Stimulated activated CD8-positive, alpha-beta memory T cell treated with anti-CD3 and anti-CD28 coated beads, Interleukin-12 subunit alpha, Interleukin-12 subunit beta, amount 100 ng/mL, for 1 hour (primary cell): ENCODE results near the gene ACOXL.
A peak's percentile ranks its signal among the peaks of the same experiment; 100 is the strongest.

Experiments used
- DNase-seq: peaks from one replicate; pipeline ENCODE4 v3.0.0-alpha.2; 2020; ENCODE audit warnings: low read depth

The ACOXL gene

DNA sequence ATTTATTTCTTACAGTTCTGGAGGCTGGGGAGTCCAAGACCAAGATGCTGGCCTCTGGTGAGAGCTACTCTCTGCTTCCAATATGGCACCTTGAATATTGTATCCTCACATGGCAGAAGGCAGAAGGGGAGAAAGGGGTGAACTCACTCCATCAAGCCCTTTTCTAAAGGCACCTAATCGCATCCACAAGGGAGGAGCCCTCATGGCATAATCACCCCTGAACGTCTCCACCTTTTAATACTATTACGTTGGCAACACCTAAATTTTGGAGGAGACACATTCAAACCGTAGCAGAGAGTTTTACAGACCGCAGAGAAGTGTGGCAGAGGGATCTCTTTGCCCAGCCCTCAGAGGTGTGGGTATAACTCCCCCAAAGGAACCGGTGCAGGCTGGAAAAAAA, 245.8 kb downstream of the ACOXL start:
- DNase-seq: no peak

DNA sequence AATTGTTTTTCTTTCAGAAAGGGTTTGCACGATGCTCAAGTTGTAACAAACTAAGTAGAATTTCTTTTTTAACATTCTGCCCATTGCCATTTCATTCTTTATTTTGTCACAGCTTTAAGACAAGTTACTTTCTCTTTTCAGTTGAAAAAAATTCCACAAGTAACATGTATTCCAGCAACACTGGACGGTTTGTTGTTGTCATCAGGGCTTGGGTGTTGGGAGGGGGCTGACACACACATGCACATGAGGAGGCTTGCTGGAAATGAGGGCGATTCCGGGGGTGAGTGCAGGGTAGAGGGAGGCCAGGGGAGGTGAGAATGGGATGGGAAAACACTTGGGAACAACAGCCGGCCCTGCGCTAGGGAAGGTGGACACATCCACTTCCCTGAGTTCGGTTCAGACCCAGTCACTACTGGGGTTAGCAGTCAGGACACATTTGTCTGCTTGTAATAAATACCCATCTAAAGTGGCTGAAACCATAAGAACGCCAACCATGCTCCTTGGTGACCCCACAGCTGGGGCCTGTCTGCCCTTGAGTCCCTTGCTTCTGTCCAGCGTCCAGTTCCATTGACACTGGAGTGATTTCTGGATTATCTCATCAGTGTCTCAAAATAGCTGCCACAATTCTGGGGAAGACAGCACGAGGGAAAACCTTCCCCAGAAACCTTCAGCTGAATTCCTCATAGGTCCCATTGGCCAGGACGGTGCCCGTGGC, 246.5 kb downstream of the ACOXL start:
- no peak for DNase-seq

DNA sequence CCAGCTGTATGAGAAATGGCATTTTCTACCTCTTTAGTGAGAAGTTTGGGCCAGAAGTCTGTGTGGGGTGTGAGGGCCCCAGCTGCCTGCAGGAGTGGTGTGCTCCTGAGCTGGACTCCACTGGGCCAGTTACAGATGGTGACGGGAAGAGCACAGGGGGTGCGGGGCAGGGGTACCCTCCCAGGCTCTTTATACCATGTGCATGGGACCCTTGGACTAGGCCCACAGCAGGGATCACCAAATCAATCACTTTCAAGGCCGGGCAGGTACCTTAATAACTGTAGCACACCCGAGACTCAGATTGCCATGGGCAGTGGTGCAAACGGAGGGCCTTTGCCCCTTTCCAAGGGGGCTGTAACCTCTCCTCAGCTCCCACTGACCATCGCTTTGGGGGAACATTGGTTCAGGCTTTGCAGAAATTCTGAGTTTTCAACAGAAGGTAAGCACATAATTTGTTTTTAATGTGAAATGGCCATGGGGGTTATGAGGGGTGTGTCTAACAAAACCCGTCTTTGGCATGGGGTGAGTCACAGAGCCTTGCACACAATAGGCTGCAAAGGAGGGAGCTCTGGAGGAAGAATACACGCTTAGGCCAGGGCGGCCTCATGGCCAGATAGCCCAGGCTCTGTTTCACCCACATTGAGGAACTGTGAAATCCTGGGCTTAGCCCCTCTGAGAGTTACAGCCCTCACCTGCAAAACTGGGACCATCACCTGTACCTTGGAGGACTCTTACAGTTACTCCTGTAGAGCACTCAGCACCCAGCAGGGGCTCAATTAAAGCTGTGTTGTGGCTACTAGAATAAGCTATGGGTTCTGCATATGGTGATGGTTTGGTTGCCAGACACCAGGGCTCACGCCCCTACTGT, 247.3 kb downstream of the ACOXL start:
- DNase-seq: no peak

DNA sequence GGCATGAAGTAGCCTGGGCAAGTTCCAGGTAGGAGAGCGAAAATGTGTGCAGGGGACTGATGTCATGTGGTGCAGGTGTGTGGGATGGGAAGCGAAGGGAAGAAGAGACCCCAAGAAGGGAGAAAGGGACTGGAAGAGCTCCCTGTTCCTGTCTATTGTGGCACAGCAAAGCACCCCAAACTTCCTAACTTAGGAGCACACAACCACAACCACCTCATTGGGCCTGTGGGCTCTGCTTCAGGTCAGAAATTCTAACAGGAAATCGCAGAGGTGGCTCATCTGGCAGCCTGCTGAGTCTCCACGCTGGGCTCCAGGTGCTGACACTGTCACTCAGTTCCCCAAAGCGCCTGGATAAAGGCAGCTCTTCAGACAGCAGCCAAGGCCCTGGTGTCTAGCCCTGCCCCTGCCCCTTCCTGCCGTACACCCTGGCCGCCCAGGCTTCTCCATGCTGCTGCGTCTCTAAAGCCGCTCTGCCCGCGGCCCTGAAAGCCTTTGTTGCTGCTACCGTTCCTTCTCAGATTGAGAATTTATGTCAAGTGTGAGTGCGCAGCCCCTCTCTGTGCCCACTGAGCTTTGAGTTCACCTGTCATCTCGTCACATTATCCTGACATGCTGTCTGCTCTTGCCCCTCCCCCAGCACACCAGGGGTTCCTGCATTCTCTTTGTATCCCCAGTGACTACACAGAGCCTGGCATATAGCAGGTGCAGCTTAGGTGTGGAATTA, 248.1 kb downstream of the ACOXL start:
- no peak for DNase-seq

DNA sequence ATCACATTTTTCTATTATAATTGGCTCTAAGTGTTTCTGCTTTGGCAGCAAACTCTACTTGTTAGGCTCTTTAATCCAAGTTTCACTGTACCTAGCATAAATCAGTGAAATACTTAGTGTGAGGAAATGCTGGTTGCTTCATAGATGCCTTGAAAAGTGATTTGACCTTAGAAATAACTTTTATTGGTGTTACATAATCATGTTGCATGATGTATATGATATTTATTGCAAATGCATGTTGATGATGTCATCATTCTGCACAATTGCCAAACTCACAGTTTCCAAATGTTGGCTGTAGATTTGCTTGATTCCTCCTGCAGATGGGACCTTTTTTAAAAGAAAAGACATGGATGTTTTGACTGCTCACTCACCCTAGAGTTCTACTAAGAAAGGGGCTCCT, 250.8 kb downstream of the ACOXL start:
- DNase-seq: no peak

DNA sequence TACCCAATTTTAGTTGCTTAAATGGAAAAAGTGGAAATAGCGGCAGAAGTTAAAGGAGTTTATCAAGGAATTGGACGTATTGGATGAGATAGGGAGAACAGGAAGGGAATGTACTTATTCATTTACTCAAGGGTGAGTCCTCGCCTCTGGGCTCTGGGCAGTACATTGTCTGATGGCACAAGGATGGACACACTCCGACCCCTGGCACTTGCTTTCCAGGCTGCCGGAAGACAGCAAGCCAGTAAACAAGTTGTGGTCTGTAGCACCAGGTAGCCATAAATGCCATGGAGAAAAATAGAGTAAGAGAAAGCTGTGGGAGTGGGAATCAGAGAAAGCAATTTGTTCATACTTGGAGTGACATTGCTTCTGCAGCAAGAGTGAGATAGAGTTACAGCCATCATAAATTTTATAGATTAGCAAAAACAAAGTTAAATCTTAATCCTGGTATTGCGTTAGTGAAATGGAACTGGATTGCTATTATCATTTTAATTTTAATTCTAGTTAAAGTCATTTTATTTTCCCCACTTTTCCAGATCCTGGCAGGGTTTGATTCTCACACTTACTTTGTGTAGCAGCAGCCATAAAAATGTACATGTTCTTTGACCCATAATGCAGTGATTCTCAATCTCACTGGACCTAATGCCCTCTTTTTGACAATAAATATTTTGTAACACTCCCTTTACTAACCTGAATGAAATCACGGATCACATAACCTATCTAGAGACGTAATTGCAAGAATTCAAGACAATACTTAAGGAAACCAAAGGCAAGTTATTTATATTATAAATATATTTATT, 252.5 kb downstream of the ACOXL start:
- DNase-seq: no peak

DNA sequence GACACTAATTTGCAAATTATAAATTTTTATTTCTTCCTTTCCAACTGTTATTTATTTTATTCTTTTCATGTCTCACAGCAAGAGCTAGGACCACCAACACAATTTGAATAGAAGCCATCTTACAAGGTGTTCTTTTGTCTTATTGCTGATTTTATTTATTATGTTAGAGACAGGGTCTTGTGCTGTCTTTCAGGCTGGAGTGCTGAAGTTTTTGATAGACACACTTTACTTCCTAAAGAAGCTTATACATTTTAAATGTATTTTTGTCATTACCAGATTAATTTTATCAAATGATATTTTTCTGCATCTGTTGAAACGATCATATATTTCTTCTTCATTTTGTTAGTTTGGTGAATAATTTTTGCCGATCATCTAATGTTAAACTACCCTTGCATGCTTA, 258.1 kb downstream of the ACOXL start:
- DNase-seq: no peak

DNA sequence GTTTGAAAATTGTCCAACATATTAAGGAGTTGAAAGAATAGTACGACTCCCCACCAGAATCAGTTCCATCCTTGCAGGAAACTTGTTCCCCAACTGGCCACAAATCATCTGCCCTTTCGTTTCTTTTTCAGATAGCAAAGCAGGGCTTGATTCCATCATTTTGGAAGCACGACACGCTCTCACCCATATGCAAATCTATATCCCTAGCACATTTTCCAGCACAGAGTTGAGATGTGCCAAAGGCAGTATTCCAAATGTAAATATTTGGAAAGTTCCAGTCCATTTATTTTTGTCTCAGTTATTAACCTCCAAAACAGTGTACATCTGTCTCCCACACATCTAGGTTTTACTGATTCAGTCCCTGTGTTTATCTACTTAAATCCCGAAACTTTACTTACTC, 259.5 kb downstream of the ACOXL start:
- no peak for DNase-seq

DNA sequence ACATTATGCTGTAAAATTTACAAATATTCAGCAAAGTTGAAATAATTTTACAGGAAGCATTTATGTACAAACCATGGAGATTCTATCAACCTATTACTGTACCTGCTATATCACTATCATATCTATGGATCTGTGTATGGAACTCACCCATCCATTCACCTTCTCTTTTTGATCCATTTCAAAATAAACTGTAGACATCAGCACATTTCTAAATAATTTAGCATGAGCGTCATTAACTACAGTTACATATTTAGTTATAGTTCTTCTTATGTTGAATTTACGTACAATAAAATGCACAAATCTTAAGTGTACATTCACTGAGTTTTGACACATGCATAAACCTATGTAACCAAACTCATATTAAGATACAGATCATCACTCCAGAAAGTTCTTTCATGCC, 260.5 kb downstream of the ACOXL start:
- DNase-seq: no peak

DNA sequence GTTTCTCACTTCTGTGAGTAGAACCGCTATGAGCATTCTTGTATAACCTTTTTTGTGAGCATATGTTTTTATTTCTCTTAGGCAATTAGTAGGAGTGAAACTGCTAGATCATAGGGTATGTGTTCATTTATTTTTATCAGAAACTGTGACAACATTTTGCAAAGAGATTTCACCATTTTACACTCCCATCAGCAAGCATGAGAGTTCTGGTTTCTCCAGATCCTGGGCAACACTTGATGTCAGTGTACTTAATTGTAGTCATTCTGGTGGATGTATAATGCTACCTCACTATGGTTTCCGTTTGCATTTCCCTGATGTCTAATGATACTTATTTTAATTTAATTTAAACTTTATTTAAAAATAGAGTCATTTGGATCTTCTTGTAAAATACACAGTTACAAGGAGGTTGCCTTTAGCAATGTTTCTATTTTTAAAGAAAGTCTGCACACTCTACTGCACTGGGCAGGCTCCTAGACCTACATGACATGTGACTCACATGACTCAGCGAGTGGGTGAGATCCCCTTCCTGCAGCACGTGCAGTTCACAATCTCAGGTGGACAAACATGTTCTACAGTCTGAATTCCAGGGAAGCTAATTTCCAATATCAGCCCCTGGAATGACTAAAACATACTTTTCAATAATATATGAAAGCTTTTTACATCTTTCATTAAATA, 261.3 kb downstream of the ACOXL start:
- peak; percentile 10 for DNase-seq

DNA sequence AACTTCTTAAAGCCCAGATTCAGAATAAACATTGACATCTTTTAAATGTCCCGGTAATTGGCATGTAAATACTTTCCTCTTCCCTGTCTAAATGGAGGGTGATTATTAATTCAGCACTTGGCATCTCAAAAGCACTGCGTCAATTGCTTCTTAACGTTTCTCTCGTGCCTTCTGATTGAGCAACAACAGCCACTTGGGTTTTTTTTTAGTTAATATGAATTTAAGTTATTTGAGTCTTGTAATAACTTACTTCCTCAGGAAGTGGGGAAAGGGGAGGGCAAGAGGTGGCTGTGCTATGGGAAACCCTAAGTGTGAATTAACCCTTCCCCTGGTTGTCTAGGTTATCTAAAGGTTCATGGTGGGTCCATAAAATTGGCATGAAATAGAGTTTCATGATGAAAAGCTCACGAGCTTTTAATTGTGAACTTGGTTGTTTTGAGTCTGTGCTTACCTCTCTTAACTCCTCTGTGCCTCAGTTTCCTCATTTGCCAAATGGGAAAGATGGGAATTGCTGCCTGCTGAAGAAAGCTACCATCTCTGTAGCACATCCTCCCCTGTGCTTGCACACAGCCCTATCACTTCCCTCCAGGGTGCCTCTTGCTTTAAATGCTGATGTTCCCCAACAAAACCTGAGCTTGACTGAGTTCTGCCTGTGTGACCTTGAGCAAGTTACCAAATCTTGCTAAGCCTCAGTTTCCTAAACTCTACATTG, 262.0 kb downstream of the ACOXL start:
- no peak for DNase-seq

DNA sequence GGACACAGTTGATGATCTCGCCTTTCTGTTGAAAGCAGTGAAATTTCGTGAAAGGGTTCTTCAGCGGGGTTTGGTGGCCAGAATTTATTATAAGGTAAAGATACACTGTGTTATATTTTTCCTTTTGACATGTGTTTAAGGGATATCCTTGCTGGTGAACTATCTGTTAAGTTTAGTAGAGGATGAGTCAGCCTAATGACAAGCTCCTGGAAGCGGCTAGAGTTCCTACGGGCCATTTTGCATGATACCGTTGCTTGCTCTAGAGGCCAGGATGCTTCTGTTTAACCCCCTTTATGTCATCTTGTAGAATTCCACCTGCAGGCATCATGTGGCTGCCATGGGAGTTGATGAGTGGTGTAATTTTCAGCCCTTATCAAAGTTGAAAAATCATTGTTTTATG, 263.5 kb downstream of the ACOXL start:
- DNase-seq: no peak

DNA sequence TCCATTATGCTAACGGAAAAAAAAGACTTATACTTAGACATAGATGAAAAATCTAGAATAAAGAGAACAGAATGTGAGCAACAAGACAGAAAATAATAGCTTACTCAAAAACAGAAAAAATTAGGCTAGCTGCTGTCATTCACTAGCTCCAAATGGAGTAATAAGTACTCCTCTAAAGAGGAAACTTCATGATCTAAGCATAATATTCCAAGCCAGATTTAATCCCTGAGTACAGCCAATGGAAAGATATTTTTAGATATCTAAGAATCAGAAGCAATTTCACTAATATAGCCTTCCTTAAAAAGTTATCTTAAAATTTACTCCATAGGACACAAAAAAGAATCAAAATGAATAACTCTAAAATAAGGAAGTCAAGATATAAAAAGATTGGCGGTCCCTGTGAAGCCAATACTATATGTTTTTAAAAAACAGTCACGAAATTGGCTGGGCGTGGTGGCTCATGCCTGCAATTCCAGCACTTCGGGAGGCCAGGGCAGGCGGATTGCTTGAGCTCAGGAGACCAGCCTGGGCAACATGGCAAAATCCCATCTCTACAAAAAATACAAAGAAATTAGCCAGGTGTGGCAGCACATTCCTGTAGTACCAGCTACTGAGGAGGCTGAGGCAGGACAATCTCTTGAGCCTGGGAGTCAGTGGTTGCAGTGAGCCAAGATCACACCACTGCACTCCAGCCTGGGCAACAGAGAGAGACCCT, 265.1 kb downstream of the ACOXL start:
- no peak for DNase-seq

DNA sequence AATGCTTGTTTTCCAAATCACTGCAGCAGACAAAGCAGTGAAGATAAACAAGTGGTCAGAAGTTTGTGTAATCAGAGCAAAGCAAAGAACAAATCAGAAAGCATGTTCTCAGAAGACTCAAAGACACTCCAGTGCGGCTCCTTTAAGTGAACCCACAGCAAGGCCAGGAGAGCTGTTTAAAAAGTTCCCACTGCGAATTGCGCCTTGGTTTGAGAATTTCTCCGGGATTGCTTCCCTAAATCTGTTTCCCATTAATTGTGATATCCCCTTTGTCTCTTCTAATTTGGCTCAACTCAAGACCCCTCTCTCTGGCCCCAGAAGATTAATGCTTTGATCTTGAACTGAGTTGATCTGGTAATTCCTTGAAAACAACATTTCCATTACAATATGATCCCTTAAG, 265.9 kb downstream of the ACOXL start:
- no peak for DNase-seq

DNA sequence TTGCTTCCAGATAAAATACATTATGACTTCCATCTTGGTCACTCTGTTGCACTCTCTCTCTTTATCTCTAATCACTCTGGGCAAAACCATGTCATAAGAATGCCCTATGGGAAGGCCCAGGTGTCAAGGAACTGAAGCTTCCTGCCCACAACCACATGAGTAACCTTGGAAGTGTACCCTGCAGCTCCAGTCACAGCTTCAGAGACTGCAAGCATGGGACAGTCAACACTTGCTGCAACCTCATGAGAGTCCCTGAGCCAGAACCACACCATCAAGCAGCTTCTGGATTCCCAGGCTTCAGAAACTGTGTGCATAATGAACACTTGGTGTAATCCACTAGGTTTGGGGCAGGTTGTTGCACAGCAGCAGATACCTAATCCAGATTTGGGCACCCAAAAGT, 267.3 kb downstream of the ACOXL start:
- no peak for DNase-seq

DNA sequence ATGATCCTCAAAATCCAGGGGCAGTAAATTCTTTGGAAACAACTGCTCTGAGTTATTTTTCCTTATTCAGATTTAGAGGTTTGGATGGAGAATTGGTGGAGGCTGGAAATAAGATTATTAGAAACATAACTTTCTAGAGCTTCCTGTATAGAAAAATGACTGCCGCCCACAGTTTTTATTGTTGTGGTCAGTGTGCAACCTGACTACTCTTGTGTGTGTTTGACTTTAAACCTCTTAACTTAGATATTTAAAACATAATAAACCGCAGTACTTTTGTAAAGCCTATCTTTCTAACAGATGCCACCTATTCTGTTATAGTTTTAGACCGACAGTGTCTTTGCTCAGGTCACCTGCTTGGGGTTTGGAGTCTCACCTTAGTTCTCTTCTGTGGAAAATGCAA, 272.9 kb downstream of the ACOXL start:
- no peak for DNase-seq

DNA sequence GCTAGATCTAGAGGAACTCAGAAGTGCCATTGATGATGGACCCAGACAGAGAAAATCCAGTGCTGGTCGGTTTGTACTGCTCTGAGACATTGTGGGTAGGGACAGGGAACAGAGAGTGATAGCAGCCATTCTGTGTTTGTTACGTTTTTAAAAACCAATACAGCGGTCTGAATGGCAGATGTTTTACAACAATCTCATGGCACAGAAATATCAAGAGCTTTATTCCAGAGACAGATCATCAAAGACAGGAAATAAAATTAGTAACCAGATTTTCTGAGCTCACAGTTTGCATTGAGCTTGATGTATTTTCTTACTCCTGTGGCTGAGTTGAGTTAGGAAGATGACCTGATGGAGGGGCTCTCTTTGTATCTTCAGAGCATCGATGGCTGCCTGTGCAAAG, 273.4 kb downstream of the ACOXL start:
- DNase-seq: no peak

DNA sequence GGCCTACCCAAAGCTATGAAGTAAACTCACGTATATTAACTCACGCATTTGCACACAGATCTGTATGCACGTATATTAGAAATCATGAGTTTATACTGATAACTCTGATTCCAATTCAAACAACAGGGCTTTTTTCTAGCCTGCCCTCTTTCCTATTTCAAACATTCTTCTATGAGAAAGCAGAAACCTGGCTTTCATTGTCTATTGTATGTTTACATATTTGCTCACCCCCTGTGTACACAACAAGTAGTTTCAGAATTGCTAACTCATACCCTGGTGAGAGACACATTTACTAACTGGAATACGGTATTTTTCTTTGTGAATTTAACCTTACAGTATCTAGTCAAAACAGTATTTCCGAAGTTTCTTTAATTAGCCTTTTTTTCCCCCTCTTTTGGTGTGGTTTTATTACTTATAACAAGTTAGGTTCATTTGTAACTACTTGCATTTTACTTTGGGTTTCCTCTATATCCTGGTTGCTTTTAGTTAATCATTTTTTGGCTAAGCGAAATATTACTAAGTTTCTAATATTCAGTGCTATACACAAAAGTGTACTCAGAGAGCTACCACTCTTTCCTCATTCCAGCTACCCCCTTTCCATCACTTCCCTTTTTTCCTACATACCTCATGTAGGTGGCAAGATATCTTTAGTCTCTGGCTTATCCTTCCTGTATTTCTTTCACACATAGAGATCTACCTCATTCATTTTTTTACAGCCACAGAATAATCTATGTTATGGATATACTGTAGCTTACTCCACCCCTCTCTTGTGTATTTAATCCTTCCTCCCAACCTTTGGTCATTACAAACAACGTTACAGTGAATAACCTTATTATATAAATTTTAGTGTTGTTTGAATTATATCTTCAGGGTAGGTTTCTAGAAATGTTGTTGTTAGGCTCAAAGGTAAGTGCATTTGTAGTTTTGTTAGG, 275.6 kb downstream of the ACOXL start:
- no peak for DNase-seq

DNA sequence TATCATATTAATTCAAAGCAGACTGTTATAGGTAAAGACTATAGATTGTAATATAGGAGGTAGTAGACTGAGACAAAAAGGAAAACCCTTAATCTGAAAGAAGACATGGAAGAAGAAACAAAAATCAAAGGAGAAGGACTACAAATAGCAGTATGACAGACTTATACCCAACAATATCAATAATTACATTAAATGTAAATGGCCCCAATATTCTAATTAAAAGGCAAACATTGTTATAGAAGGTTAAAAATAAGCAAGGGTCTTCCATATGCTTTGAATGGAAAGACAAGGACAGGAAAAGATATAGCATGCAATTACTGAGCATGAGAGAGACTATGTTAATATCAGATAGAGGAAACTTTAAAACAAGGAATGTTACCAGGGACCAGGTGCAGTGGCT, 278.8 kb downstream of the ACOXL start:
- DNase-seq: no peak
